Measurements from ENCODE around the gene PPP2R3A. TPM values are rescaled to one million over a fixed set of nuclear protein-coding genes. Genes with fewer than 3 reads are reported as not detected.

PPP2R3A gene
- total RNA-seq, 4 donors from 2014 or later, result 34.7 to 73.4 (median 38.8) TPM

GRCh38 chr3:136023264-136023978, 57.9 kb downstream of the PPP2R3A start:
- Histone ChIP-seq H3K4me3 (no peak overlapping the region), H3K9me3 (no peaks in the 10 kb centered on the region), H3K36me3 (no peaks in the 10 kb centered on the region), H3K27me3 (no peaks in the 10 kb centered on the region), H3K27ac (no peak overlapping the region), H3K4me1 (peaks cover 0 to 12% (median 2%) of the 10 kb centered on the region in 4 donors)
- TF ChIP-seq EP300 (IDR thresholded peaks at IDR 0.05; ENCODE audit: low read depth) (no peak), POLR2A (IDR thresholded peaks at IDR 0.05) (no peak), CTCF (IDR thresholded peaks at IDR 0.05) (no peak), POLR2AphosphoS5 (IDR thresholded peaks at IDR 0.05) (no peak)
- DNase-seq, result no peak
- in situ Hi-C loops (cut with MboI; ENCODE audit: low pct_ligation_motif_present in 1 of 4, low pct_unique_long_range_greater_than_20kb in 1 of 4, low sequenced_read_pairs in 3 of 4) (no loop called here), intact Hi-C loops (cut with DNase I; ENCODE audit: low total_unique reads) (no loop called here)
- WGBS, 2 donors (ENCODE audit: low coverage in 1 of 2), result 75 to 84% methylated on average over 3 of the region's 3 CpGs

DNA sequence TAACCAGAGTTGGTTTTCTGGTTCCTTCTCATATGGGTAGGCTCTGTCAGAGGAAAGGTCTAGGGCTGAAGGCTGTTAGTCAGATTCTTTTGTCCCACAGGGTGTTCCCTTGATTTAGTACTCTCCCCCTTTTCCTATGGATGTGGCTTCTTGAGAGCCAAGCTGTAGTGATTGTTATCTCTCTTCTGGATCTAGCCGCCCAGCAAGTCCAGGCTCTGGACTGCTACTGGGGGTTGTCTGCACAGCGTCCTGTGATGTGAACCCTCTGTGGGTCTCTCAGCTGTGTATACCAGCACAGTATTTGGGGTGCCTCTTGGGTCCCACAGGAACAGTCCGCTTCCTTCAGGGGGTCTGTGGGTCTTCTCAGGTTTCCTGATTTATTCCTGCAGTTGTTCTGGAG, 70.8 kb downstream of the PPP2R3A start:
- TF ChIP-seq EP300 (IDR thresholded peaks at IDR 0.05; ENCODE audit: low read depth), result no peak
- TF ChIP-seq CTCF (IDR thresholded peaks at IDR 0.05), result no peak
- TF ChIP-seq POLR2AphosphoS5 (IDR thresholded peaks at IDR 0.05), result no peak
- TF ChIP-seq POLR2A (IDR thresholded peaks at IDR 0.05), result no peak
- no peaks in the 10 kb centered on the region for H3K27me3 ChIP-seq
- intact Hi-C loops (cut with DNase I; ENCODE audit: low total_unique reads) (no loop called here), in situ Hi-C loops (cut with MboI; ENCODE audit: low pct_ligation_motif_present in 1 of 4, low pct_unique_long_range_greater_than_20kb in 1 of 4, low sequenced_read_pairs in 3 of 4) (loop anchor here in 2 of 4 donors (25.0 kb wide), 2 partner anchors 124 to 299 kb away; no protein-coding TSS in a partner anchor)
- no peaks in the 10 kb centered on the region for H3K9me3 ChIP-seq
- DNase-seq, result no peak
- peaks cover 0 to 4% (median 0%) of the 10 kb centered on the region in 4 donors for H3K4me1 ChIP-seq
- H3K4me3 ChIP-seq, result no peak overlapping the region
- H3K36me3 ChIP-seq, result peaks cover 0 to under 1% (median 0%) of the 10 kb centered on the region in 4 donors
- H3K27ac ChIP-seq, result no peak overlapping the region
- WGBS, 2 donors (ENCODE audit: low coverage in 1 of 2), result 57 to 88% methylated on average over 1 to 3 of the region's 3 CpGs

DNA sequence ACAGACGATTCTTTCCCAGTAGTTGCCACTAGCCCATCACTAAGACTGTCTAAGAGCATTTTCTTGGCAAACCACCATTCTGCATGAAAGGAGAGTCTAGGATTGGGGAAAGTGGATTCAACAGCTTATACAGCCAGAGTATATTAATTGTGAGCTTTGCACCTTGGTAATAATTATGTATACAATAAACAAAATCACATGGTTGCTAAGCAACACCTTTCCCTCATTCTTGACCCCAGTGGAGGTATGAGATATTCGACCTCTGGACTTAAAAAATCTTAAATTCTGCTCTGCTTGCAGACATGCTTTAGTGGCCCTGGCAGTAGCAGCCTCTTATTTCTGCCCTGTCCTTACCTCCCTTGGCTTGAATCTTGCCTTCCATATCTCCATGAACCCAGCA, 73.1 kb downstream of the PPP2R3A start:
- TF ChIP-seq POLR2A (IDR thresholded peaks at IDR 0.05), result no peak
- TF ChIP-seq EP300 (IDR thresholded peaks at IDR 0.05; ENCODE audit: low read depth), result no peak
- TF ChIP-seq POLR2AphosphoS5 (IDR thresholded peaks at IDR 0.05), result no peak
- no peak for TF ChIP-seq CTCF (IDR thresholded peaks at IDR 0.05)
- intact Hi-C loops (cut with DNase I; ENCODE audit: low total_unique reads), result no loop called here

DNA sequence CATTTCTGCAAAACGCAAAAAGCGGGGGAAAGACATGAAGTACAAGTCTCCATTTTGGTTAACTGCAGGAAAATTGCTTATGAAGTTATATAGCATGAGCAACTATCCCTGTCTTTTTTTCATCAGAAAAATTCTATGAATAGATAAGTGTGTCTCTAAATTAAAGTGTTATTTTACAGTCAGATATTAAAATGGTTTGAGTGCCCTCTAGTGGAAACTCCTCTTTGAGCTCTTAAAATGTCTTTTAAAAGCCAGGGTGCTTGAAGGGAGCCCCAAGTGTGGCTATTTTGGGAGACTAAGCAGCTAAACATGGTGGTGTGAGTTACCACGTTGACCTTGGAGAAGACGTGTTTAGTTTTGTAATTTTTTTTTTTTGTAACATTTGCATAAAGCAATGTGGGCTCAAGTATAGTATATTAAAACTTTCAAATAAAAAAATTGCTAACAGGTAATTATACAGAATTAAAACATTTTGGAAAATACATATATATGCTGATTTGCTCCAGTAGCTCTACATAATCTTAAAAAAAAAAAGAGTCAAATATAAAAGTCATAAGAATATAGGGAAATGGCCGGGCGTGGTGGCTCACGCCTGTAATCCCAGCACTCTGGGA, 77.2 kb downstream of the PPP2R3A start:
- H3K9me3 ChIP-seq, result no peaks in the 10 kb centered on the region
- in situ Hi-C loops (cut with MboI; ENCODE audit: low pct_ligation_motif_present in 1 of 4, low pct_unique_long_range_greater_than_20kb in 1 of 4, low sequenced_read_pairs in 3 of 4), result loop anchor here (5.0 to 25.0 kb wide), 4 partner anchors 118 to 305 kb away; no protein-coding TSS in a partner anchor

More for the DNA sequence above, 73.1 kb downstream of the PPP2R3A start:
- 56 to 74% methylated on average over 1 to 2 of the region's 2 CpGs for WGBS, 2 donors (ENCODE audit: low coverage in 1 of 2)
- peaks cover 0 to 4% (median 0%) of the 10 kb centered on the region in 4 donors for H3K4me1 ChIP-seq
- in situ Hi-C loops (cut with MboI; ENCODE audit: low pct_ligation_motif_present in 1 of 4, low pct_unique_long_range_greater_than_20kb in 1 of 4, low sequenced_read_pairs in 3 of 4), result loop anchor here in 2 of 4 donors (25.0 kb wide), 2 partner anchors 126 to 301 kb away; no protein-coding TSS in a partner anchor
- no peak overlapping the region for H3K4me3 ChIP-seq
- no peak for DNase-seq
- no peak overlapping the region for H3K27ac ChIP-seq
- H3K27me3 ChIP-seq, result no peaks in the 10 kb centered on the region
- H3K9me3 ChIP-seq, result no peaks in the 10 kb centered on the region
- peaks cover 0 to 4% (median 0%) of the 10 kb centered on the region in 4 donors for H3K36me3 ChIP-seq

More for the DNA sequence above, 77.2 kb downstream of the PPP2R3A start:
- intact Hi-C loops (cut with DNase I; ENCODE audit: low total_unique reads), result loop anchor here (5.0 to 10.0 kb wide), 2 partner anchors 88 to 120 kb away; no protein-coding TSS in a partner anchor
- Histone ChIP-seq H3K27ac (no peak overlapping the region), H3K4me3 (no peak overlapping the region), H3K36me3 (peaks cover 0 to 7% (median 3%) of the 10 kb centered on the region in 4 donors), H3K4me1 (no peaks in the 10 kb centered on the region), H3K27me3 (no peaks in the 10 kb centered on the region)
- no peak for DNase-seq
- TF ChIP-seq POLR2A (IDR thresholded peaks at IDR 0.05) (no peak), CTCF (IDR thresholded peaks at IDR 0.05) (peak; percentile 51 to 61 (median 54))
- WGBS, 2 donors (ENCODE audit: low coverage in 1 of 2), result 71 to 75% methylated on average over 7 of the region's 7 CpGs

Measured in transverse colon (tissue), 4 donors.